Progenitor cell of endocrine pancreas (in vitro differentiated cells): ENCODE measurements around the gene FHOD3. TPM values are rescaled to one million over a fixed set of nuclear protein-coding genes. Genes with fewer than 3 reads are reported as not detected.

Experiments
- DNase-seq: peaks from one replicate; pipeline ENCODE4 v3.0.0; 2021; ENCODE audit warnings: low spot score; ENCODE audit not compliant: unreplicated experiment
- H3K27ac Mint-ChIP-seq: 2 replicates; pipeline ENCODE4 v1.8.0; 2021; ENCODE audit warnings: mild to moderate bottlenecking, moderate library complexity, mixed read lengths
- H3K27me3 Mint-ChIP-seq: 2 replicates; pipeline ENCODE4 v1.8.0; 2021; ENCODE audit warnings: mixed read lengths
- H3K36me3 Mint-ChIP-seq: 2 replicates; pipeline ENCODE4 v1.8.0; 2022; ENCODE audit warnings: mixed read lengths; ENCODE audit not compliant: insufficient read depth
- H3K4me1 Mint-ChIP-seq: 2 replicates; pipeline ENCODE4 v1.8.0; 2021; ENCODE audit warnings: low read depth, mixed read lengths
- H3K4me3 Mint-ChIP-seq: 2 replicates; pipeline ENCODE4 v1.8.0; 2021; ENCODE audit warnings: low read depth, mild to moderate bottlenecking, moderate library complexity, mixed read lengths
- H3K9me3 Mint-ChIP-seq: 2 replicates; pipeline ENCODE4 v1.8.0; 2021; ENCODE audit warnings: low read depth, mixed read lengths
- CTCF ChIP-seq: fragments of 200-600 bp; sonication (generic); IDR thresholded peaks from one replicate; pipeline ENCODE4 v1.5.0; 2021; ENCODE audit warnings: antibody characterized with exemption, mild to moderate bottlenecking; ENCODE audit not compliant: unreplicated experiment
- total RNA-seq: library from RNA; stranded (reverse); gene quantifications from 2 replicates; pipeline ENCODE4 v1.2.1, GENCODE V29; 2021

The FHOD3 gene
- total RNA-seq, 1 donor from 2014 or later = 1.6 TPM

GRCh38 chr18:36325846-36326245 is 28.3 kb downstream of the FHOD3 start:
- no peaks in the 10 kb centered on the region for H3K9me3 Mint-ChIP-seq
- no peak overlapping the region for H3K27ac Mint-ChIP-seq
- H3K36me3 Mint-ChIP-seq = no peaks in the 10 kb centered on the region
- H3K4me3 Mint-ChIP-seq = no peak overlapping the region
- DNase-seq = no peak
- TF ChIP-seq CTCF = no peak
- H3K4me1 Mint-ChIP-seq = no peaks in the 10 kb centered on the region
- peaks cover 21% of the 10 kb centered on the region for H3K27me3 Mint-ChIP-seq

GRCh38 chr18:36326771-36327170 is 29.3 kb downstream of the FHOD3 start:
- Mint-ChIP-seq H3K27me3 (peaks cover 13% of the 10 kb centered on the region), H3K4me3 (no peak overlapping the region), H3K4me1 (no peaks in the 10 kb centered on the region), H3K36me3 (no peaks in the 10 kb centered on the region), H3K27ac (no peak overlapping the region), H3K9me3 (no peaks in the 10 kb centered on the region)
- no peak for DNase-seq
- TF ChIP-seq CTCF = no peak

GRCh38 chr18:36327352-36328316 is 30.1 kb downstream of the FHOD3 start:
- H3K27ac Mint-ChIP-seq = no peak overlapping the region
- H3K4me3 Mint-ChIP-seq = no peak overlapping the region
- no peaks in the 10 kb centered on the region for H3K4me1 Mint-ChIP-seq
- H3K9me3 Mint-ChIP-seq = no peaks in the 10 kb centered on the region
- peaks cover 10% of the 10 kb centered on the region for H3K27me3 Mint-ChIP-seq
- no peak for TF ChIP-seq CTCF
- DNase-seq = no peak
- no peaks in the 10 kb centered on the region for H3K36me3 Mint-ChIP-seq

- no peak for DNase-seq
- no peak overlapping the region for H3K27ac Mint-ChIP-seq
- H3K4me1 Mint-ChIP-seq = no peaks in the 10 kb centered on the region
- H3K4me3 Mint-ChIP-seq = no peak overlapping the region
- no peaks in the 10 kb centered on the region for H3K36me3 Mint-ChIP-seq
- TF ChIP-seq CTCF = no peak
- peaks cover 10% of the 10 kb centered on the region for H3K27me3 Mint-ChIP-seq
- no peaks in the 10 kb centered on the region for H3K9me3 Mint-ChIP-seq
Observed at GRCh38 chr18:36328385-36328858, 30.9 kb downstream of the FHOD3 start.

- no peak overlapping the region for H3K27ac Mint-ChIP-seq
- no peak for TF ChIP-seq CTCF
- H3K4me1 Mint-ChIP-seq = peaks cover 2% of the 10 kb centered on the region
- H3K36me3 Mint-ChIP-seq = no peaks in the 10 kb centered on the region
- DNase-seq = no peak
- H3K4me3 Mint-ChIP-seq = no peak overlapping the region
- no peaks in the 10 kb centered on the region for H3K9me3 Mint-ChIP-seq
- peaks cover 7% of the 10 kb centered on the region for H3K27me3 Mint-ChIP-seq
Observed at GRCh38 chr18:36328916-36329315, 31.4 kb downstream of the FHOD3 start.
